Fibroblast of lung (primary cell): ENCODE results near the gene SNX5. TPM values are rescaled to one million over a fixed set of nuclear protein-coding genes. Genes with fewer than 3 reads are reported as not detected.
A peak's percentile ranks its signal among the peaks of the same experiment; 100 is the strongest.

Experiments used
- DNase-seq, 2 donors: peaks; one replicate each; pipeline versions ENCODE4 v3.0.0 to v3.0.0-alpha.2; 2010; ENCODE audit warnings: low read depth in 2 of 2
- H2AFZ ChIP-seq: 2 replicates; pipeline ENCODE4 v1.5.1; 2012; ENCODE audit warnings: low read length, control low read depth, inconsistent platforms
- H3K27ac ChIP-seq: 2 replicates; pipeline ENCODE4 v1.5.1; 2011; ENCODE audit warnings: low read length, control low read depth; ENCODE audit not compliant: insufficient read depth
- H3K27me3 ChIP-seq: 2 replicates; pipeline ENCODE4 v1.5.1; 2011; ENCODE audit warnings: mild to moderate bottlenecking, low read length; ENCODE audit not compliant: control insufficient read depth, insufficient read depth
- H3K36me3 ChIP-seq: 2 replicates; pipeline ENCODE4 v1.5.1; 2011; ENCODE audit warnings: low read length; ENCODE audit not compliant: control insufficient read depth, insufficient read depth
- H3K4me1 ChIP-seq: 2 replicates; pipeline ENCODE4 v1.5.1; 2011; ENCODE audit warnings: low read length; ENCODE audit not compliant: control insufficient read depth, insufficient read depth; ENCODE audit errors: extremely low read depth
- H3K4me2 ChIP-seq: 2 replicates; pipeline ENCODE4 v1.5.1; 2011; ENCODE audit warnings: low read length, control low read depth; ENCODE audit not compliant: insufficient read depth; ENCODE audit errors: extremely low read depth
- H3K4me3 ChIP-seq, 4 experiments: fragments of 200-600 bp in 1 of 4; sonication (generic) in 1 of 4; replicated peaks in 1 of 4; 2 replicates each; pipeline ENCODE4 v1.5.1; 2011 to 2016; ENCODE audit warnings: low read length in 4 of 4, low read depth in 3 of 4, mild to moderate bottlenecking in 3 of 4, control low read depth in 2 of 4, inconsistent platforms in 1 of 4, mixed read lengths in 1 of 4; ENCODE audit not compliant: insufficient read depth in 1 of 4; ENCODE audit errors: control extremely low read depth in 1 of 4
- H3K79me2 ChIP-seq: 2 replicates; pipeline ENCODE4 v1.5.1; 2012; ENCODE audit warnings: mild to moderate bottlenecking, low read length, inconsistent platforms; ENCODE audit not compliant: control insufficient read depth, insufficient read depth
- H3K9ac ChIP-seq: 2 replicates; pipeline ENCODE4 v1.5.1; 2011; ENCODE audit warnings: mild to moderate bottlenecking, low read length, control low read depth; ENCODE audit not compliant: insufficient read depth
- H3K9me3 ChIP-seq: 2 replicates; pipeline ENCODE4 v1.5.1; 2012; ENCODE audit warnings: low read depth, low read length; ENCODE audit not compliant: control insufficient read depth, insufficient read depth
- H4K20me1 ChIP-seq: 2 replicates; pipeline ENCODE4 v1.5.1; 2011; ENCODE audit warnings: low read length; ENCODE audit not compliant: control insufficient read depth, insufficient read depth; ENCODE audit errors: extremely low read depth
- EZH2 ChIP-seq: IDR thresholded peaks from 2 replicates; pipeline ENCODE4 v1.5.1; 2012; ENCODE audit warnings: low read length, control low read depth, mild to moderate bottlenecking; ENCODE audit errors: missing control alignments
- polyA plus RNA-seq, 2 donors: library from polyadenylated mRNA; depleted of rRNA in 1 of 2; stranded (reverse) in 1 of 2; unstranded in 1 of 2; fragments of >200 nt; gene quantifications; 2 replicates each; pipeline ENCODE4 v1.2.1, GENCODE V29; 2011 to 2012; ENCODE audit warnings: missing spikeins in 1 of 2
- total RNA-seq: library from RNA; depleted of rRNA; stranded (reverse); fragments of >200 nt; gene quantifications from 2 replicates; pipeline ENCODE4 v1.2.1, GENCODE V29; 2014
- TF ChIP-seq, protein P1 (sequence below), 2 donors: IDR thresholded peaks in 1 of 2; conservative IDR thresholded peaks in 1 of 2; 1 replicate in 1 of 2; 2 replicates in 1 of 2; pipeline ENCODE4 v1.5.1; 2011 to 2012; ENCODE audit warnings: low read length in 2 of 2, control low read depth in 1 of 2, inconsistent platforms in 1 of 2, low read depth in 1 of 2, mild to moderate bottlenecking in 1 of 2

Gene SNX5
- total and polyA plus RNA-seq, 2 donors (not counting 1 experiment from before 2014, with no cell fraction given), result 73.5 to 127 TPM

DNA sequence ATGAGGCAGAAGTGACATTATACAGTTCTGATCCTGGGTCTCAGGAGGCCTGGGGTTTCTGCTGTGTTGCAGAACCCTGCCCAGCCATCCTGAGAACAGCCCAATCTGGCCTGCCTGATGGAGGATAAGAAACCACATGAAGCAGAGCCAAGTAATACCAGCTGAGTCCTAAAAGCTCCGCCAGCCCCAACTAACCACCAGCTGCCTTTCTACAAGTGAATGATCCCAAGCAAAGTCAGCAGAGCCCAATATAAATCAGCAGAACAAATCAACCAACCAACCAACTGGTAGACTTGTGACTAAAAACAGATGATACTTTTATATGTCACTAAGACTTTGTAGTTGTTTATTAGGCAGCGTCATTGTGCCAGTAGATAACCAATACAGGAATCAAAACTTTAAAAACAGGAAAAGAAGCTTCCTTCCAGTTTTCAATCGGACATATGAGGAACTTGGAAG, 52.1 kb downstream of the SNX5 start:
- H3K4me1 ChIP-seq, result peaks cover 2% of the 10 kb centered on the region
- H3K4me2 ChIP-seq, result no peak overlapping the region
- no peaks in the 10 kb centered on the region for H3K79me2 ChIP-seq
- H3K36me3 ChIP-seq, result no peaks in the 10 kb centered on the region
- no peak overlapping the region for H3K4me3 ChIP-seq
- no peak overlapping the region for H3K9ac ChIP-seq
- no peaks in the 10 kb centered on the region for H4K20me1 ChIP-seq
- H3K9me3 ChIP-seq, result no peaks in the 10 kb centered on the region
- no peak overlapping the region for H2AFZ ChIP-seq
- DNase-seq, result peak in 1 of 2 donors; percentile 35
- TF ChIP-seq, protein P1, sequence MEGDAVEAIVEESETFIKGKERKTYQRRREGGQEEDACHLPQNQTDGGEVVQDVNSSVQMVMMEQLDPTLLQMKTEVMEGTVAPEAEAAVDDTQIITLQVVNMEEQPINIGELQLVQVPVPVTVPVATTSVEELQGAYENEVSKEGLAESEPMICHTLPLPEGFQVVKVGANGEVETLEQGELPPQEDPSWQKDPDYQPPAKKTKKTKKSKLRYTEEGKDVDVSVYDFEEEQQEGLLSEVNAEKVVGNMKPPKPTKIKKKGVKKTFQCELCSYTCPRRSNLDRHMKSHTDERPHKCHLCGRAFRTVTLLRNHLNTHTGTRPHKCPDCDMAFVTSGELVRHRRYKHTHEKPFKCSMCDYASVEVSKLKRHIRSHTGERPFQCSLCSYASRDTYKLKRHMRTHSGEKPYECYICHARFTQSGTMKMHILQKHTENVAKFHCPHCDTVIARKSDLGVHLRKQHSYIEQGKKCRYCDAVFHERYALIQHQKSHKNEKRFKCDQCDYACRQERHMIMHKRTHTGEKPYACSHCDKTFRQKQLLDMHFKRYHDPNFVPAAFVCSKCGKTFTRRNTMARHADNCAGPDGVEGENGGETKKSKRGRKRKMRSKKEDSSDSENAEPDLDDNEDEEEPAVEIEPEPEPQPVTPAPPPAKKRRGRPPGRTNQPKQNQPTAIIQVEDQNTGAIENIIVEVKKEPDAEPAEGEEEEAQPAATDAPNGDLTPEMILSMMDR (conservative IDR thresholded peaks at IDR 0.05 in 1 of 2, IDR thresholded peaks at IDR 0.05 in 1 of 2; ENCODE audit: low read depth in 1 of 2, low read length in 2 of 2), result no peak
- TF ChIP-seq EZH2, result no peak
- no peak overlapping the region for H3K27ac ChIP-seq
- no peaks in the 10 kb centered on the region for H3K27me3 ChIP-seq

DNA sequence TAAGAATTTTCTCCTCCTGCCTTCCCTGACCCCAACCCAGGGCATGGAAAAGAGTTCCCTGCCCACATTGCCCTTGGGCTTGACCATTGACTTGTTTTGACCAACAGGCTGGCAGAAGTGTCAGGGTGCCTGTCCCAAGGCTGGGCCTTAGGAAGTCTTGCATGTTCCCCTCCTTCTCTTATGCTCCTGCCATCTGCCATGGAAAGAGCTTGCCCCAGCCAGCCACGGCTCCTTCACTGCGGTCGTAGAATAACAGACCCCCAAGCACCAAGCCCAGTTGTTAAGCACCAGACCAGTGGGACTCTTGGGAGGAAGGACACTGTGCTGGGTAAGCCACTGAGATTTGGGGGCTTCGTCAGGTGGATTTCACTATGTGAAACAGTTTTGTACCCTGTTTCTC, 53.6 kb downstream of the SNX5 start:
- Histone ChIP-seq H3K4me1 (peaks cover 6% of the 10 kb centered on the region), H3K9ac (no peak overlapping the region), H2AFZ (no peak overlapping the region), H3K27me3 (no peaks in the 10 kb centered on the region), H3K36me3 (no peaks in the 10 kb centered on the region), H3K4me3 (no peak overlapping the region), H4K20me1 (no peaks in the 10 kb centered on the region), H3K9me3 (no peaks in the 10 kb centered on the region), H3K27ac (no peak overlapping the region), H3K4me2 (no peak overlapping the region), H3K79me2 (no peaks in the 10 kb centered on the region)
- no peak for DNase-seq
- TF ChIP-seq EZH2, result no peak
- TF ChIP-seq, protein P1 (conservative IDR thresholded peaks at IDR 0.05 in 1 of 2, IDR thresholded peaks at IDR 0.05 in 1 of 2; ENCODE audit: low read depth in 1 of 2, low read length in 2 of 2), result no peak

DNA sequence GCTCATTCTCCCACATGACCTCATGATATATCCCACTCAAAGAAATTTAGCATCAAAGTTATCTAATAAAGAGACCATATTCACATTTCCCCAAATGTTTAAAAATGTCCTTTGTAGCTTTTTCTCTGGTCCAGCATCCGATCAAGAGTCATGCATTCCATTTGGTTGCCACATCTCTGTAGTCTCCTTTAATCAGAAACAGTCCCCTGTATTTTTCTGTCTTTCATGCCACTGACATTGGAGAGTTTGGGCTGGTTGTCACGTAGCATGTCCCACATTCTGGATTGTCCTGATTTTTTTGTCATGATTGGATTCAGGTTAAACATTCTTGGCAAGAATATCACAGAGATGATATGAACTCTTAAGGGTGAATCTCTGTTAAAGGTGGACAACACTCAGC, 55.7 kb downstream of the SNX5 start:
- no peak overlapping the region for H3K4me3 ChIP-seq
- H3K9me3 ChIP-seq, result no peaks in the 10 kb centered on the region
- no peak overlapping the region for H3K27ac ChIP-seq
- H3K4me1 ChIP-seq, result peaks cover 8% of the 10 kb centered on the region
- H3K36me3 ChIP-seq, result no peaks in the 10 kb centered on the region
- TF ChIP-seq EZH2, result no peak
- TF ChIP-seq, protein P1 (conservative IDR thresholded peaks at IDR 0.05 in 1 of 2, IDR thresholded peaks at IDR 0.05 in 1 of 2; ENCODE audit: low read depth in 1 of 2, low read length in 2 of 2), result no peak
- H4K20me1 ChIP-seq, result no peaks in the 10 kb centered on the region
- DNase-seq, result peak in 1 of 2 donors; percentile 31
- peak overlapping the region; percentile 45 for H3K4me2 ChIP-seq
- H3K27me3 ChIP-seq, result no peaks in the 10 kb centered on the region
- H3K79me2 ChIP-seq, result no peaks in the 10 kb centered on the region
- no peak overlapping the region for H2AFZ ChIP-seq
- no peak overlapping the region for H3K9ac ChIP-seq
